Measurements from ENCODE around the gene OOSP4B.
"Not testable (repeated sequence)": the region's sequence is repeated elsewhere in the genome, so short reads cannot be mapped to it uniquely, and the experiment has no call there.

The OOSP4B gene
- 0 reads per million in 4 experiments for total RNA-seq

- no peak for DNase-seq
These were observed at the start of gene OOSP4B for GRCh38 chr11:60016881-60017280. Gene OOSP4B, plus strand, starts transcription at chr11:60017181.

GRCh38 chr11:59967677-59968394, 49.1 kb upstream of the OOSP4B start:
- no peak for DNase-seq

- DNase-seq, result no peak
These were observed 48.6 kb upstream of the OOSP4B start for GRCh38 chr11:59968395-59968783.

GRCh38 chr11:59973097-59973496, 43.9 kb upstream of the OOSP4B start:
- no peak for DNase-seq

GRCh38 chr11:59981106-59981770, 35.7 kb upstream of the OOSP4B start:
- DNase-seq, result no peak

GRCh38 chr11:59982037-59982436, 34.9 kb upstream of the OOSP4B start:
- not testable (repeated sequence) for DNase-seq

GRCh38 chr11:59983212-59983611, 33.8 kb upstream of the OOSP4B start:
- no peak for DNase-seq

- no peak for DNase-seq
These were observed 32.6 kb upstream of the OOSP4B start for GRCh38 chr11:59984368-59984767.

- no peak for DNase-seq
These were observed 26.6 kb upstream of the OOSP4B start for GRCh38 chr11:59990421-59990820.

GRCh38 chr11:59992425-59992824, 24.6 kb upstream of the OOSP4B start:
- DNase-seq, result no peak

- no peak for DNase-seq
These were observed 19.2 kb upstream of the OOSP4B start for GRCh38 chr11:59997800-59998199.

GRCh38 chr11:59999691-60000090, 17.3 kb upstream of the OOSP4B start:
- no peak for DNase-seq

- DNase-seq, result no peak
These were observed 13.3 kb upstream of the OOSP4B start for GRCh38 chr11:60003729-60004128.

- no peak for DNase-seq
These were observed 11.6 kb upstream of the OOSP4B start for GRCh38 chr11:60005360-60005759.

- no peak for DNase-seq
These were observed 1.1 kb downstream of the OOSP4B start for GRCh38 chr11:60018058-60018457.

- DNase-seq, result not testable (repeated sequence)
These were observed 3.4 kb downstream of the OOSP4B start for GRCh38 chr11:60020376-60020775.

GRCh38 chr11:60029015-60029632, 12.1 kb downstream of the OOSP4B start:
- no peak for DNase-seq

- no peak for DNase-seq
These were observed 23.1 kb downstream of the OOSP4B start, which contains the start of gene OOSP2 for GRCh38 chr11:60040109-60040508. Gene OOSP2, plus strand, starts transcription at chr11:60040409. Its CDS starts 51 bp downstream, at chr11:60040460.

- not testable (repeated sequence) for DNase-seq
These were observed 33.4 kb downstream of the OOSP4B start for GRCh38 chr11:60050422-60050821.

GRCh38 chr11:60050839-60051238, 33.9 kb downstream of the OOSP4B start:
- not testable (repeated sequence) for DNase-seq

GRCh38 chr11:60056349-60056969, 39.5 kb downstream of the OOSP4B start, which contains the start of gene MS4A3:
Gene MS4A3, plus strand, starts transcription at chr11:60056665. Its CDS starts 4,496 bp downstream, at chr11:60061161.
- no peak for DNase-seq

GRCh38 chr11:60059052-60059451, 42.1 kb downstream of the OOSP4B start:
- no peak for DNase-seq

Data from effector CD8-positive, alpha-beta T cell (primary cell).